T-helper 1 cell treated with Interleukin-12 subunit alpha and Interleukin-12 subunit beta and Interleukin-4 antibody, amounts not matched to agents 30 μg/mL and 1 μg/mL, for 36 hours (primary cell): Measurements from ENCODE around the gene PSMB7.

Experiments
- H3K27ac Mint-ChIP-seq: one replicate; pipeline ENCODE4 v1.8.0; 2021; ENCODE audit warnings: mild to moderate bottlenecking, mixed read lengths
- H3K27me3 Mint-ChIP-seq: one replicate; pipeline ENCODE4 v1.8.0; 2021; ENCODE audit warnings: low read depth, mixed read lengths
- H3K36me3 Mint-ChIP-seq: one replicate; pipeline ENCODE4 v1.8.0; 2021; ENCODE audit warnings: low read depth, mixed read lengths
- H3K4me1 Mint-ChIP-seq: one replicate; pipeline ENCODE4 v1.8.0; 2021; ENCODE audit warnings: low read depth, mixed read lengths
- H3K4me3 Mint-ChIP-seq: one replicate; pipeline ENCODE4 v1.8.0; 2021; ENCODE audit warnings: mild to moderate bottlenecking, moderate library complexity, mixed read lengths
- H3K9me3 Mint-ChIP-seq: one replicate; pipeline ENCODE4 v1.8.0; 2021; ENCODE audit warnings: mixed read lengths

The PSMB7 gene

DNA sequence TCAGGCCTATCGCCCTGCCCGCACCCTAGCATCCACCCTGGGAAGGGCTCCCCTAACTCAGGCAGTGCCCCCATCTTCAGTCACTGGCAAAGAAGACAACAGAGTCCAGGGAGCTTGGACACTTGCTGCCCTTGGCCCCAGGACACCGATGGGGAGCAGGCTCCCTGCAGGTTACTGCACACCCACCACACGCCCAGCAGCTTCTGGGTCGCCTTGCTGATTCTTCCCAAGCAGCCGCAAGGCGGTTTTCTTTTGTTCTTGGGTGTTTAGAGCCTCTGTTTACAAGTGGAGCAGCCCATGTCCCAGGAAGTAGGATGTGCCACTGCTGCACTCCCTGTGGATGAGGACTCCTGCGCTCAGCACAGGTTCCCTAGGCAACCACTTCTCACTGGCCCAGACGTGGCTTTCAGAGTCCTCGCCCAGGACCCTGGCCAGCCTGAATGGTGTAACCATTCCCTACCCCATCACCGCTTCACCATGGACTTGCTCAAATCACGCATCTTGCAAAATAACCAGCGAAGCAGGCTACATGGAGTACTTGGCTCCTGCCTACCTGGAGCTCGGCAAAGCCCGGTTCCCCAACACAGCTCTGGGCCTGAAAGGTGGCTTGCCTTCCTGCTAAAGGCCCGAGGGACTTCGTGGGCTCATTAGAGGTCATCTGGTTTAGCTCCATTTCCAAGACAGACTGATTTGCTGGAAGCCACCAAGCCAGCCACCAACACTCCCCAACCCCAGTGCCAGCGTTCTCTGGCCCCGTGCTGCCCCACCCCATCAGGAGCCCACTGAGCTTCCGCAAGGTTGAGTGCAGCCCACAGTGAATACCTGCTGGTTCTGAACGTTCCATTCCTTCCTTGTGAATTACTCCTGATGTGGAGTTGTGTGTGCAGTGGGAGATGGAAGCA, 60.0 kb downstream of the PSMB7 start:
- Mint-ChIP-seq H3K4me1 (peaks cover 7% of the 10 kb centered on the region), H3K27me3 (no peaks in the 10 kb centered on the region), H3K36me3 (peaks cover 9% of the 10 kb centered on the region), H3K4me3 (no peak overlapping the region), H3K27ac (no peak overlapping the region), H3K9me3 (no peaks in the 10 kb centered on the region)

DNA sequence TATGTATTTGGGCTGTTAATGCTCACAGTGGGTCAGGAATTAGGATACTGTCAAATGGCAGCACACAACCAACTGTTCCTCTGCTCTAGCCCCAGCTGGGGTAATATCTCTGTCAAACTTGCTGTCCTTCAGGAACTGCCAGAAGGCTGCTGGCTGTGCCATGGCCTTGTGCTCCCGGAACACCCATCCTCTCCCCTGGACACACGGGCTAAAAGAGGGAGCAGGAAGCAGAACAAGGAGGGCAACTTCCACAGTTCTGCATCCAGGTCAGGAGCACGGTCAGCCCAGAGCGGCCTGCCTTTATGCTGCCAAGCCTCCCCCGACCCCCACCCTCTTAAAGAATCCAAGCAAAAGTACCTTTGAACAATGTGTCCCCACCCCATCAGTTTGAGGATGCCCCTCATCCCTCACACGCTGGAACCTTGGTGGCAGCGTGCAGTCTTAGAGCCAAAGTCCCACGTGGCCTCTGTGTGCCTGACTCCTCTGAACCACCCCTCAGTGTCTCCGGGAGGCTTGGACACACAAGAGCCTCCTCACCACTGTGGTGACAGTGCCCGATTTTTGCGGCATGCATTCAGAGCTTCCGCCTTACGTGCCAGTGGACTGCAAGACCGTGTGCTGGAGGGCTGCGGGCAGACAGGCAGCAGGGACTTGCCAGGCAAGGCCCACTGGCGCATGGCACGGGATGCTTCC, 60.8 kb downstream of the PSMB7 start:
- H3K36me3 Mint-ChIP-seq: peaks cover 9% of the 10 kb centered on the region
- H3K9me3 Mint-ChIP-seq: no peaks in the 10 kb centered on the region
- H3K4me1 Mint-ChIP-seq: peaks cover 7% of the 10 kb centered on the region
- no peak overlapping the region for H3K4me3 Mint-ChIP-seq
- H3K27ac Mint-ChIP-seq: no peak overlapping the region
- no peaks in the 10 kb centered on the region for H3K27me3 Mint-ChIP-seq

DNA sequence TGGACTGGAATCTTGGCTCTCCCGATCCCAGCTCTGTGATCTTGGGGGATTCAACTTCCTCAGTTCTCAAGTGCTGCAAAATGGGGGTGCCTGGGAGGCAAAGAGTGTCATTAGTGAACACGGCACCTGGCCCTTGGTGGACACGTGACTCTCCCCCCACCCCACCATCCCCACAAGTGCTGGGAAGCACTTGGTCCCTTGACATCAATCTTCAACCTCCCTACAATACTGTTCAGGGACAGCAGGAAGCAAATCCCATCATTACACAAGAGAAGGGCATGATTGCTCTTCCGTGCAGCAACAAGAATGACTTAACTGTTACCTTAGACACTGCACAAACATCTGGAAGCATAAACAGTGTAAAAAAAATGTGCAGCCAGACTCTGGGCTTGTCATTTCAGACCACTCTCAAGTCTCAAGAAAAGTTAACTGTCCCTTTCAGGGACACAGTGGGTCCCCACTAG, 61.4 kb downstream of the PSMB7 start:
- H3K4me1 Mint-ChIP-seq: peaks cover 7% of the 10 kb centered on the region
- H3K4me3 Mint-ChIP-seq: no peak overlapping the region
- no peaks in the 10 kb centered on the region for H3K9me3 Mint-ChIP-seq
- peaks cover 9% of the 10 kb centered on the region for H3K36me3 Mint-ChIP-seq
- no peaks in the 10 kb centered on the region for H3K27me3 Mint-ChIP-seq
- H3K27ac Mint-ChIP-seq: peak overlapping the region; percentile 21

DNA sequence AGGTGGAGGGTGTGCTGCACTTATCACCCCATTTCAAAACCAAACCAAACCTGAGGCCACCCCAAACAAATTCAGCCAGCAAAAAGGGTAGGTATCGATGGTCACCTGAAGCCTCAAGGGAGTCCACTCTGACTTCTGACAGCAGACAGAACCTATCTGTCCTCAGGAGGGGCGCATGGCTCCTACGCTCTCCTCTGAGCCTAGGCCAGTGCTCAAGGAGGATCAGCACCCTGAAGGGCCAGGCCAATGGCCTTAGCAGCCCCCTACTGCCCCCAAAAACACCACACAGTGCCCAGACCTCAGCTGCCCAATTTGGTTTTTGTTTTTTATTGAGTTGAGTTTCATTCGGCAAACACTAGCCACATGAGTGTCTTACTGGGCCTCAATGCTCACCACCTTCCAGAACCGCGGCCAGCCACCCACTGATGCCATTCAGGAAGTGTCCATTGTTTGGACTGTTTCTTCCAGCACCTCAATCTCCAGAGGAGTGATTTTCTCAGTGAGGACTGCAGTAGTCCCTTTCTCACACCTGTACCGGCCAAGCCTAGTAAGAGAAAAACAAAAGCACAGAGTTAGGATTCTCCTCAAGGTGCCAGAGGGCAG, 62.0 kb downstream of the PSMB7 start:
- Mint-ChIP-seq H3K27me3 (no peaks in the 10 kb centered on the region), H3K4me3 (no peak overlapping the region), H3K36me3 (peaks cover 9% of the 10 kb centered on the region), H3K4me1 (peaks cover 7% of the 10 kb centered on the region), H3K9me3 (no peaks in the 10 kb centered on the region), H3K27ac (peak overlapping the region; percentile 11)

DNA sequence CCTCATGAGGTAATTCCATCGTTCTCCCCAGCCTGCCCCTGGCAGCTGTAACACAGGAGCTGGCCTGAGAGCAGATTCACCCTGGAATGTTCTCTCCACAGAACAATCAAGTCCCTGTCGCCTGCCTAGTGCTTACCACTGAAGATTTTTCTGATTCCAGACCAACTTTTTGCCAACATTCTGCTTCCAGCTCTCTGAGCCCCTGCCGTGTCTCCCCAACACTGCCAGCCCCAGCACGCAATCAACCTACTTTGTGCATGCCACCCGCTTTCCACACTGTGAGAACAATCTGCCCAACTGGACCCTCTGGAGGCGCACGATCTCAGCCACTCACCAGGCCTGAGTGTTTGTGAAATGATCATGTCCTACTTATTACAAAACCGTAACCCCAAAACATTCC, 62.6 kb downstream of the PSMB7 start:
- no peaks in the 10 kb centered on the region for H3K27me3 Mint-ChIP-seq
- H3K4me3 Mint-ChIP-seq: no peak overlapping the region
- H3K9me3 Mint-ChIP-seq: no peaks in the 10 kb centered on the region
- H3K4me1 Mint-ChIP-seq: peaks cover 5% of the 10 kb centered on the region
- H3K36me3 Mint-ChIP-seq: peaks cover 9% of the 10 kb centered on the region
- no peak overlapping the region for H3K27ac Mint-ChIP-seq

DNA sequence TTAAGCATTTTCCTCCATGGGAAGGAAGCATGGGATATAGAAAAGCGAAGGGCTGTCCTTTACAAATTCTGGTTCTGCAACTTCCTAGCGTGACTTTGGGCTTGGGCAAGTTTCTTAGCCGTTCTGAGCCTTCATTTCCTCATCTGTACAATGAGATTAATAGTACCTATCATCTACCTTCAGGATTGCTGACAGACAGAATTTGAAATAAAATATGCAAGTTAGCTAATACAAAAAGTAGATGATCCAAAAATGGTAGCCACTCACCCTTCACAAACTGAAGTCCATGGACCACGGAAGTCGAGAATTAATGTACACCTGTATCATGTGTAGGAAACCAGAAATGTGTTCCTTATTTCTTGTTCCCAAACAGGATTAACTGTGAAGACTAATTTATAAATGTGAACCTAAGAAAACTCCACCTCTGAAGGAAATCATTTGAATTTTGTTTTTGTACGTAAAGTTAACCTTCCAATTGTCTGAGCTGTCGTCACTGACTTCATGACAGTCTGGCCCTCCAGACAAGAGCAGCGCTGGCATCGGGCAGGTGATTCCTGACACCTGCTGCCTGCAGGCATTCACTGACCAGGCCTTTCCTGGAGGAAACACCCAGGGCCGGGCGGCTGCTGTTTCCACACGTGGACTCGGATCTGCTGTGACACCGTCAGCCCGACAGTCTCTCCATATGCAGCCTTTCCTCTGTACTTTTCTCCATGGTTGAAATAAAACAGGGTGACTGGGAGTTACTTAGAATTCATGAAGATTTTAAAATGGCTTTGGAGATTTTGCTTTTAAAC, 63.4 kb downstream of the PSMB7 start:
- no peaks in the 10 kb centered on the region for H3K9me3 Mint-ChIP-seq
- H3K4me3 Mint-ChIP-seq: no peak overlapping the region
- peaks cover 9% of the 10 kb centered on the region for H3K36me3 Mint-ChIP-seq
- no peaks in the 10 kb centered on the region for H3K27me3 Mint-ChIP-seq
- H3K27ac Mint-ChIP-seq: no peak overlapping the region
- no peaks in the 10 kb centered on the region for H3K4me1 Mint-ChIP-seq

DNA sequence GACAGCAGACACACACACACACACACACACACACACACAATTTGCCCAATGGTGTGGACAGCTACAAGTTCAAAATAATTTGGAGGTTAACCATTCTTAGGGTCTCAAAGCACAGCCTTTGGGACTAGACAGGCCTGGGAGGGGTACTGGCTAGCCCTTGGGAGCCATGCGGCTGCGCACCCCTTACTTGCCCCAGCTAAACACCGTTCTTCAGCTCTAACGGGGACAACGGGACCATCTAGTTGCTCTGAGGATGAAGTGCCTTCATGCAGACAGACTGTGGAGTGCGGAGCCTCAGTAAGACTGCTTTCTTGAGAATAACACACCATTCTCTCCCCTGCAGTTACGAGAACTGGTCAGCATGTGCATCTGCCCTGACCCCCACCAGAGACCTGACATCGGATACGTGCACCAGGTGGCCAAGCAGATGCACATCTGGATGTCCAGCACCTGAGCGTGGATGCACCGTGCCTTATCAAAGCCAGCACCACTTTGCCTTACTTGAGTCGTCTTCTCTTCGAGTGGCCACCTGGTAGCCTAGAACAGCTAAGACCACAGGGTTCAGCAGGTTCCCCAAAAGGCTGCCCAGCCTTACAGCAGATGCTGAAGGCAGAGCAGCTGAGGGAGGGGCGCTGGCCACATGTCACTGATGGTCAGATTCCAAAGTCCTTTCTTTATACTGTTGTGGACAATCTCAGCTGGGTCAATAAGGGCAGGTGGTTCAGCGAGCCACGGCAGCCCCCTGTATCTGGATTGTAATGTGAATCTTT, 64.6 kb downstream of the PSMB7 start:
- H3K4me3 Mint-ChIP-seq: no peak overlapping the region
- H3K4me1 Mint-ChIP-seq: no peaks in the 10 kb centered on the region
- H3K27ac Mint-ChIP-seq: no peak overlapping the region
- H3K27me3 Mint-ChIP-seq: no peaks in the 10 kb centered on the region
- H3K36me3 Mint-ChIP-seq: peaks cover 9% of the 10 kb centered on the region
- H3K9me3 Mint-ChIP-seq: no peaks in the 10 kb centered on the region

DNA sequence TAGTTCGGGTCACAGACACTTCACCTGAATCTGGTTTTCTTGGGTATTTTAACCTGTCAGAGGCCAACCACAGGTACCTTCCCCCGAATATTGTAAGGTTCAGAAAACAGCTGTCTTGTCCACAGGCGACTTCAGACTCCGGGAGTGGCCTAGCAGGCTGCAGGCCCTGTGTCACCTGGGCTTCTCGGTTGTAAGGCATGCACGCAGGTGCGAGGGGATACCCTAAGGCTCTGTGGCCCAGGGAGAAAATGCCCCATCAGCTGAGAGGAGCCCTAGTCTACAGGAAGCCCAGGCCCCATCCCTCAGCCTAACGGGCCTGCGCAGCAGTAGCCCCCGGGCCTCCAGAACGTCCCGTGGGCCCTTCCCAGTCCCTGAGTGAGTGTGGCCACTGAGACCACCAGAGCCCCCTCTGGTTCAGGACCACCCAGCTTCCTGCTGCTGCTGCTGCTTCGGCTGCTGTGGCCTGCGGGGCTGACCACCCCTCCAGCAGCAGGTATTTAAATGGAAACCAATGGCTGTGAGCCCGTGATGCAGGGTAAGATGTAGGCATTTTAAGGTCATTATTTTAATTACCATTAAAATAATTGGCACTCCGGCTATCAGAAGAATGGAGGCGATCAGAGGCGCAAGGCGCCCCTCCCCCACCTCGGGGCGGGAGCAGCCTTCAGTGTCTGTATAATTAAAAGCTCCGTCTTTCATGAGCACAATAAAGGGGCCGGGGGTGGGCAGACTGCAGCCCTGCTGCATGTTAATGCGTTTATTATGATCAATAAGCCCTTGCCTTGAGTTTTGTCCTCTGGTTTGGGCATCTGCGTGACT, 65.4 kb downstream of the PSMB7 start:
- no peak overlapping the region for H3K27ac Mint-ChIP-seq
- peaks cover 9% of the 10 kb centered on the region for H3K36me3 Mint-ChIP-seq
- no peaks in the 10 kb centered on the region for H3K27me3 Mint-ChIP-seq
- no peaks in the 10 kb centered on the region for H3K9me3 Mint-ChIP-seq
- no peak overlapping the region for H3K4me3 Mint-ChIP-seq
- H3K4me1 Mint-ChIP-seq: no peaks in the 10 kb centered on the region

DNA sequence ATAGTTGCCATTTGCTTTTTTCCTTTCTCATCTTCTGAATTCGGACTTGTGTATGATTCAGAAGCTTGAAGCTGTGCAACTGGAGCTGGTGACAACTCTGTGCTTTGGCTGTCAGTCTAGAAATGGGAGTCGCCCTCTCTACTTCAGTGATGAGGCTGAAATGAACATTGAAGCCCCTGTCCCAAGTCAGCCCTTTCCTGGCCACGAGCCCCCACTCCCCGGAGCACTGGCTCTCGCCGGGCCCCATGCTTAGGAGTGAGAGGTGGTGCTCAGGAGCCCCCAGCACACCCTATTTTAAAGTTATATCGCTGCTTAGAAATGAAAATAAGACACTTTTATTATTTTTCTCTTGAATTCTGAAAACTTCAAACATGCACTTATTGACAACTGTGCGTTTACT, 66.0 kb downstream of the PSMB7 start:
- Mint-ChIP-seq H3K4me1 (no peaks in the 10 kb centered on the region), H3K36me3 (peaks cover 9% of the 10 kb centered on the region), H3K9me3 (no peaks in the 10 kb centered on the region), H3K27ac (no peak overlapping the region), H3K4me3 (no peak overlapping the region), H3K27me3 (no peaks in the 10 kb centered on the region)

DNA sequence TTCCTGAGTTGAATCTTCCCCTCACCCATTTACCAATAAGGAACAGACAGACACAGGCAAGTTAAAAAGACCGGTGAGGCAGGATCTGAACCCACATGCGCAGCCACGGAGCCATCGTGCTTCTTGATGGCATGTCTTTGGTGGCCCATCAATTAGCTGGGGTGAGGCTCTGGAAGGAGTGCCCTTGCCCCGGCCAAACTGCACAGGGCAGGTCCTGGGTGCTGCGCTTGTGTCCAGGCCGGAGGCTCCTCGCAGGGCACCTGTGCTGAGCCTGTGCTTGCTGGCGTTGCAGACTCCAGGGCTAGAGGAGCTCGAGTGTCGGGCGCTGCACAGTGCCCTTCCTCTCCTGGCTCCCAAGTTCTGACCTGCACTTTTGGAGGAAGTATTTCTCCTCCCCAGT, 66.4 kb downstream of the PSMB7 start:
- H3K4me1 Mint-ChIP-seq: no peaks in the 10 kb centered on the region
- H3K27ac Mint-ChIP-seq: no peak overlapping the region
- no peaks in the 10 kb centered on the region for H3K27me3 Mint-ChIP-seq
- no peaks in the 10 kb centered on the region for H3K9me3 Mint-ChIP-seq
- H3K36me3 Mint-ChIP-seq: peaks cover 9% of the 10 kb centered on the region
- H3K4me3 Mint-ChIP-seq: no peak overlapping the region

DNA sequence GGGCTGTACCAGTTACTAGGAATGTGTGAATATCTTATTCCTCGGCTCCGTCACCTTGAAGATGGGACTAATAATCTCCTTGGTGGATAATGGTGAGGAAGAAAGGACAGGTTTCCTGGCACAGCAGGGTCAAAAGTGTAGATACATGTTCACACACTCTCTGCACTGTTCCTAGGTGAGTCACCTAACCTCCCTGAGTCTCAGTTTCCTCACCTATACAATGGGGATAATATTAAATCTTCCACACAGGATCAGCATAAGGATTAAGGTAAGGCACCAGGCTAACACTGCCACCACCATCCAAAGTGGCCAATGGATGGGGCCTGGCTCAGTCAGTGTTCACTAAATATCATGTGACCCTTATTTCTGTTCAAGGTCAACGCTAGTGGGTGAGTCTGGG, 66.9 kb downstream of the PSMB7 start:
- H3K36me3 Mint-ChIP-seq: peaks cover 9% of the 10 kb centered on the region
- no peak overlapping the region for H3K27ac Mint-ChIP-seq
- no peaks in the 10 kb centered on the region for H3K9me3 Mint-ChIP-seq

DNA sequence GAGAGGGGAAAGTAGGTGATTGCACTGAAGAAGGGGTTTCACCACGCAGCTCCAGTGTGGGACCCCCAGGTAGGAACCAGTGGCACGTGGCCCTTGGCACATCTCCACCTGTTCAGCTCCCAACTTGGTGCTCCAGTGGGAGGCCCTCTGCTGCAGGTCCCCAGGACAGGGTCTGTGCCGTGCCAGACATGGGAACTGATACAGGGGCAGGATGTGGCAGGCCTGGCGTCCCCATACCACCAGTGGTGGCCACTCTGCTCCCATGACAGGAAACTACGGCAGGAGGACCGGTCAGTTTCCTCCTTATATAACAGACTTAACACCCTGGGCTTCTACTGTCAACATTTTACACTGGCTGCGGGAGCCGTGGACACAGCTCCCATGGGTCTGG, 67.3 kb downstream of the PSMB7 start:
- Mint-ChIP-seq H3K4me1 (no peaks in the 10 kb centered on the region), H3K27ac (no peak overlapping the region), H3K4me3 (no peak overlapping the region), H3K27me3 (no peaks in the 10 kb centered on the region), H3K9me3 (no peaks in the 10 kb centered on the region), H3K36me3 (peaks cover 9% of the 10 kb centered on the region)

More for the DNA sequence above, 66.9 kb downstream of the PSMB7 start:
- no peaks in the 10 kb centered on the region for H3K27me3 Mint-ChIP-seq
- H3K4me1 Mint-ChIP-seq: no peaks in the 10 kb centered on the region
- H3K4me3 Mint-ChIP-seq: no peak overlapping the region
